HL-60/S4 treated with retinoic acid at 250 ng/mL for 4 days and 3 days (cell line): Measurements from ENCODE around the gene TBCD.

Source experiments
- in situ Hi-C: fragments of 300-500 bp; cut with MboI; formaldehyde crosslinking; loops from 2 replicates; pipeline ENCODE4 v1.7.0; 2022; ENCODE audit warnings: low sequenced_read_pairs

The TBCD gene

GRCh38 chr17:82932518-82933310 lies 180.8 kb downstream of the TBCD start:
- in situ Hi-C loops: no loop called here

- in situ Hi-C loops: no loop called here
Observed at GRCh38 chr17:82933911-82934310, 182.0 kb downstream of the TBCD start.

GRCh38 chr17:82935966-82936767 lies 184.3 kb downstream of the TBCD start:
- in situ Hi-C loops: no loop called here

DNA sequence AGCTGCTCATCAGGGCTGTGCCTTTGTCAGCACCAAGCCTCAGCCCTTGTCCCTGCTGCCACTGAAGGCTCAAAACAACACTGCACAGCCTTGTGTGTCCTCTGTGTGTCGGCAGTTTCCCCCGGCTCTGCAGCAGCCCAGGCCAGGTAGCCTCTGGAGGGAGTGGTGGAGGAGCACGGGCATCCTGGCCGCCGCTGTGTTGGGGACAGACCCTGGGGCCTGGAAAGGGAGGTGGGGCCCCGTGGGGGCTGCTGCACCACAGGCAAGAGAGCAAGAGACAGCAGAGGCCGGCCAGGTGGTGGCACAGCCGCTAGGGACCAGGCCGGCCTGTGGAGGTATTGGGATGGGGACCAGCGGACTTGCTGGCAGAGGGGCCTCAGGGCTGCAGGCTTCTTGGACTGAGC lies 184.9 kb downstream of the TBCD start:
- in situ Hi-C loops: no loop called here

GRCh38 chr17:82937411-82938371 lies 185.8 kb downstream of the TBCD start:
- in situ Hi-C loops: no loop called here

GRCh38 chr17:82938486-82938872 lies 186.6 kb downstream of the TBCD start:
- in situ Hi-C loops: no loop called here

- in situ Hi-C loops: no loop called here
Observed at GRCh38 chr17:82938873-82939620, 187.2 kb downstream of the TBCD start.

DNA sequence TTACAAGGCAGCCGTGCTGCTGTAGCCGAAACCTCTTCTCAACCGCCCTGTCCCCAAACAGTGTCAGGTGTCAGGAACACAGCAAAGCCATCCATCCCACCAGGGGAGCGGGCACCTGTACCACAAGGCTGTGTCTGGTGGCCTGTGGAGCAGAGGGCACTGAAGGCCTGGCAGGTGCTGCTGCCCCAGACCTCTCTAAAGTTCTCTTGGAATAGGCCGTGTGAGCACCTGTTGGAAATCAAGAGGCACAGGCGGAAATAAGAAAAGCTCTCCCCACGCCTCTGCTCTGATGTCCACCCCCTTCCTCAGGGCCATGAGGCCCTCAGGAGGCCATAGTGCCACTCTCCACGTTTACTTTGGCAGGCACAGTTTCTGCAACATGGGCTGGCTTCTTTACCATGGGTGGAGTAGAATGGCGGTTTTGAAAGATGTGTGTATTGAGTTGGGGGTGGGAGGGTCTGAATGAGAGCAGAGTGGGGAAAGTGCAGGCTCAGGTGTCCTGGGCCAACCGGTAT lies 187.8 kb downstream of the TBCD start:
- in situ Hi-C loops: no loop called here

GRCh38 chr17:82940226-82941020 lies 188.6 kb downstream of the TBCD start:
- in situ Hi-C loops: no loop called here

- in situ Hi-C loops: no loop called here
Observed at GRCh38 chr17:82941021-82942001, 189.4 kb downstream of the TBCD start.

DNA sequence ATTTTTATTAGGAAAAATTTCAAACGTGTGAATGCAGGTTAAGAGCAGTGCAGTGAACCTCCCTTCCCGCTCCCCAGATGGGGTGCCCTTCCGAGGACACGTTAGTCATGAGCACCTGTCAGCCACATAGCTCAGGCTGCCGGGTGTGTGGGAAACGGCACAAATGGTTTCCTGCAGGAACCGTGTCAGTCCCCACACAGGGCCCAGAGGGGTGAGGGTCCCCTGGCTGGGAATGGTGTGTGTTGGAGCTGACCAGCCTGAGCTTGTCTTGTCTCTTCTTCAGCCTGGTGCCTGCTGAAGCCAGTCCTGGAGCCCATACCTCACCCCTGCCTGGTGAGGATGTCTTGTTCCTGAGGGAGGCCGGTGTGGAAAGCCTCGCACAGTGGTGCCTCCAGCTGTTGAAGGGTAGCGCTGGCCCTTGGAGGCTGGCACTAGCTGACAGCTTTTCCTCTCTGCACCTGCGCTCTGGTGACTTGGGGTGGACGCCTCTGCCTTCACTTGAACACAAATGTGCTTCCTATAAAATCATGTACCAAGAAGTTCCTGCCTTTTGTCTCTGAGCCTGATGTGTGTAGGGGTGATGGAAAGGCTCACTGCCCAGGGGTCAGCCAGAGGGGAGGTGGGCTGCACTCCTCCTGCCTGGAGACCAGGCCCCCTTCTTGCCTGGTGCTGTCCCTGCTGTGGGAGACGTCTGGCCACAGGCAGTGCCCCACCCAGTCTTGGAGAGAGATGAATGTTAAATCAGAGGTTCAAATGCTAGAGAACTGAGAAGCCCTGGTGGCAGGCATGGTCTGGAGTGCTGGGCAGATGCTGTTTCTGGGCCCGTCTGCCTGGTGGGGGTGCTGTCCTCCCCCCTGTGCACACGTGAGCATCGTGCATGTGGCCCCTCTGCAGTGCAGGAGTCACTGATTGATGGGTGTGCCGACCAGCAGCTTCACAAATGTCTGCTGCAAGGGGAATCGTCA lies 190.6 kb downstream of the TBCD start:
- in situ Hi-C loops: no loop called here

DNA sequence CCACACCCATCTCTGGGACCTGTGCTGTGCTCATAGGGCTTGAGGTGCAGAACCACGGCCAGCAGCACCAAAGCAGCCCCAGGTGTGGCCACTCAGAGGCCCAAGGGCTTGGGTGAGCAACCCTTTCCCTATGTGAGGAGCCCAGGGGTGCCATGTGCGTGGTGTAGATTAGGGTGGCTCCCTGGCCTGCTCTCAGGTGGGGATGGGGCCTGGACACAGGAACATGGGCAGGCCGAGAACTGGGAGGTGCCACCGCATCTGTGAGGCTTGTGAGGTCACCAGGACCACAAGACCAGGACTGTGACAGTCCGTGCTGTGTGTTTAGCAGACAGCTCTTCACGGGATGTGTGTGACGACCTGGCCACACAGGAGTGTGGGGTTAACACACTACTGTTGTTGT lies 191.5 kb downstream of the TBCD start:
- in situ Hi-C loops: no loop called here

DNA sequence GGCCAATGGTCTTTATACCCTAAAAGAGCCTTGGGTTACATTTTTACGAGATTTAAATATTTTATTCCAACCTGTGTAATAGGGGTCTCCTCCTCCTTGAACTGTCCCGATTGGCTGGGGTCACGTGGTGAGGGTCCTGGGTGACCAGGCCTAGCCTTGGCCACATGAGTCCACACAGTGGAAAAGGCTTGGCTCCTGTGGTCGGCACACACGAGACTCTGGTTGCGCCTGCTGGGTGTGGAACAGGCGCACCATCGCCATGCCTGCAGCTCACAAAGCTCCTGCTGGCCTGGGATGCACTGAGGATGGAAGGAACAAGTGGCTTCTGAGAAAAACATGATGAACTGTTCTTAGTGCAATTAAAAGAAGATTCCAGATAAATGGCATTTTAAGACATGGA lies 191.9 kb downstream of the TBCD start:
- in situ Hi-C loops: no loop called here

GRCh38 chr17:82944990-82945389 lies 193.1 kb downstream of the TBCD start:
- in situ Hi-C loops: no loop called here

DNA sequence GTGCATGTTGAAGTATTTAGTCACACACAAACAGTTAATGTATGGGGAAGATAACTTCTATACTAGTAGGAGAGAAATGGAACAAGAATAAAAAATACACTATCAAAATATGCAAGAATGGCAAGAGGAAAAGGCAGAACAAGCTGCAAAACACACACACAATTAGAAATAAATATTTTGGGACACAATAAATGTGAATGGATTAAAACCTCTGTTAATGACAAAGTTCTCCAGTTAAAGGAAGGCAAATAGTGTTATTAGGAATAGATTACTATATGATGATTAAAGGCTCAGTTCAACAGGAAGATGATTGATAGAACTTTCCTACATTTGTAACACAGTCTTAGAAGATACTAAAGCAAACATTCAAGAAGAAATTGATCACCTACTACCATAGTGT lies 194.2 kb downstream of the TBCD start:
- in situ Hi-C loops: no loop called here

DNA sequence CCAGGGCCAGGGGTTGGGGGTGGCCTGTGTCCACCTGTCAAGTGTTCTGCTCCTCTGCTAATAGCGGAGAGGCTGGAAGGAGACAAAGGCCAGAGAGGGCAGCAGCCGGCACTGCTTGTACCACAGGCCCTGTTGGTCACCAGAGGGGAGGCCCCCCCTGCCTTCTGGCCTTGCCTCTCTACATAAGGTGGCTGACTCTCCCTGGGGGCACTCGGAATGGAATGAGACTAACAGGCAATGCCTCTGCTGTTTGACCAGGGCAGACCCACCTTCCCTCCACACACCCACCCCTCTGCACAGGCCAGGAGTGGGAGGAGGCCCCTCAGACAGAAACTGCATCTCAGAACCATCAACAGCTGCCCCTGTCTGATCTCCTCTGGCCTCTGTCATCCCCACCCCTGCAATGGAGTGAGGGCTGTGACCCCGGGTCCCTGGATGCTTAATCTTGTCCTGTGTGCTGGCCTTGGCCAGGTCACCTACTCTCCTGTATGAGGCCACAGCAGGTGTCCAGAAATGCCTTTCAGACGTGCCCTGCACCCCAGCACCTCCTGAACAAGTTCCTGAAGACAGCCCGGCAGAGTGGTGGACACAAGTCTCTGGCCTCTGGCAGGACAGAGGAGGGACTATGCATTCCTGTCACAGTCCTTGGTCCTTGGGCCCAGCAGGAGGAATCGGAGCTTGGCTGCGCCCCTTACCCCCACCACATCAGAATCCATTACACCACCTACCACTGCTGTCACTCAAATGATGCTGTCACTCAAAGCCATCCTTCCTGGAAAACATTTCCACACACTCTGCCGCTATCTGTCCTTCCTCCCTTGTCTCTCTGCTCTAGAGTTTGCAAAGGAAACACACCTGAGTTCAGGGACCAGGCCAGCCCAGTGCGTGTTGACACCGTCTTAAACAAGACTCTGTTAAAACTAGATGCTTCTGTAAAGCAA lies 195.5 kb downstream of the TBCD start:
- in situ Hi-C loops: no loop called here
